WTC11 (cell line): Measurements from ENCODE around the gene PLXNC1. TPM values are rescaled to one million over a fixed set of nuclear protein-coding genes. Genes with fewer than 3 reads are reported as not detected.

Experiments used
- ATAC-seq: fragments of 200-7000 bp; cut with Tn5 transposase; 2 replicates; pipeline ENCODE4 v1.10.0; 2021; ENCODE audit warnings: mild to moderate bottlenecking, moderate library complexity
- CTCF ChIA-PET: fragments of 300-600 bp; sonication (Branson Sonifier 250); formaldehyde crosslinking; loops from one replicate; lab custom pipeline; 2021; ENCODE audit warnings: antibody characterized with exemption; lab: Charles Lee
- POLR2A ChIA-PET: fragments of 350-600 bp; sonication (Branson Sonifier 250); formaldehyde crosslinking; loops from one replicate; lab custom pipeline; 2021; ENCODE audit warnings: antibody characterized with exemption; lab: Charles Lee
- DNase-seq: peaks from one replicate; pipeline ENCODE4 v3.0.0; 2021; ENCODE audit warnings: low spot score
- H3K27ac Mint-ChIP-seq: 2 replicates; pipeline ENCODE4 v1.8.0; 2021; ENCODE audit warnings: mixed read lengths
- H3K27me3 Mint-ChIP-seq: 2 replicates; pipeline ENCODE4 v1.8.0; 2021; ENCODE audit warnings: low read depth, mild to moderate bottlenecking, moderate library complexity, mixed read lengths
- H3K36me3 Mint-ChIP-seq: 2 replicates; pipeline ENCODE4 v1.8.0; 2021; ENCODE audit warnings: mixed read lengths
- H3K4me1 Mint-ChIP-seq: 2 replicates; pipeline ENCODE4 v1.8.0; 2022; ENCODE audit warnings: mixed read lengths
- H3K4me3 Mint-ChIP-seq: 2 replicates; pipeline ENCODE4 v1.8.0; 2021; ENCODE audit warnings: mild to moderate bottlenecking, moderate library complexity, mixed read lengths
- H3K9me3 Mint-ChIP-seq: 2 replicates; pipeline ENCODE4 v1.8.0; 2021; ENCODE audit warnings: mixed read lengths
- AR ChIP-seq: fragments of 250-450 bp; sonication (Bioruptor Pico); IDR thresholded peaks from 2 replicates; pipeline ENCODE4 v1.9.0; 2021; ENCODE audit warnings: mild to moderate bottlenecking
- CBFB ChIP-seq: sonication (generic); formaldehyde crosslinking; IDR thresholded peaks from 2 replicates; pipeline ENCODE4 v1.8.1; 2022; ENCODE audit warnings: mild to moderate bottlenecking, low read depth, missing genetic modification reagents
- EMX1 ChIP-seq: fragments of 250-450 bp; sonication (Bioruptor Pico); IDR thresholded peaks from 2 replicates; pipeline ENCODE4 v1.8.0; 2021; ENCODE audit warnings: mild to moderate bottlenecking
- FOXK1 ChIP-seq: sonication (generic); formaldehyde crosslinking; IDR thresholded peaks from 2 replicates; pipeline ENCODE4 v1.8.0; 2022; ENCODE audit warnings: mild to moderate bottlenecking, moderate library complexity, missing genetic modification reagents
- GABPB1 ChIP-seq: sonication (generic); formaldehyde crosslinking; IDR thresholded peaks from 2 replicates; pipeline ENCODE4 v1.8.1; 2023; ENCODE audit warnings: mild to moderate bottlenecking, missing genetic modification reagents
- GRHL2 ChIP-seq: fragments of 250-450 bp; sonication (Bioruptor Pico); IDR thresholded peaks from 2 replicates; pipeline ENCODE4 v1.8.0; 2022; ENCODE audit warnings: mild to moderate bottlenecking, moderate library complexity; ENCODE audit not compliant: insufficient replicate concordance, severe bottlenecking
- JAZF1 ChIP-seq: fragments of 250-450 bp; sonication (Bioruptor Pico); IDR thresholded peaks from 2 replicates; pipeline ENCODE4 v1.9.0; 2021; ENCODE audit warnings: moderate library complexity, mild to moderate bottlenecking, inconsistent platforms
- JUN ChIP-seq: sonication (generic); formaldehyde crosslinking; IDR thresholded peaks from 2 replicates; pipeline ENCODE4 v1.8.0; 2023; ENCODE audit warnings: mild to moderate bottlenecking, missing genetic modification reagents
- NR1H2 ChIP-seq: sonication (generic); formaldehyde crosslinking; IDR thresholded peaks from 2 replicates; pipeline ENCODE4 v1.9.0; 2021; ENCODE audit warnings: mild to moderate bottlenecking, moderate library complexity, missing genetic modification reagents
- NR3C1 ChIP-seq: sonication (generic); formaldehyde crosslinking; conservative IDR thresholded peaks from 2 replicates; pipeline ENCODE4 v1.8.1; 2023; ENCODE audit warnings: low read depth, mild to moderate bottlenecking, missing genetic modification reagents
- PRRX2 ChIP-seq: fragments of 250-450 bp; sonication (Bioruptor Pico); IDR thresholded peaks from 2 replicates; pipeline ENCODE4 v1.8.0; 2021; ENCODE audit warnings: mild to moderate bottlenecking
- RELA ChIP-seq: sonication (generic); formaldehyde crosslinking; IDR thresholded peaks from 2 replicates; pipeline ENCODE4 v1.8.1; 2022; ENCODE audit warnings: missing genetic modification reagents, mild to moderate bottlenecking, borderline replicate concordance
- SOX15 ChIP-seq: fragments of 250-450 bp; sonication (Bioruptor Pico); IDR thresholded peaks from 2 replicates; pipeline ENCODE4 v1.9.0; 2021; ENCODE audit warnings: mild to moderate bottlenecking
- USF1 ChIP-seq: sonication (generic); formaldehyde crosslinking; IDR thresholded peaks from 2 replicates; pipeline ENCODE4 v1.8.0; 2022; ENCODE audit warnings: mild to moderate bottlenecking, missing genetic modification reagents
- USF2 ChIP-seq: sonication (generic); formaldehyde crosslinking; IDR thresholded peaks from 2 replicates; pipeline ENCODE4 v1.8.1; 2023; ENCODE audit warnings: mild to moderate bottlenecking, missing genetic modification reagents, moderate library complexity
- ZBTB21 ChIP-seq: sonication (generic); formaldehyde crosslinking; IDR thresholded peaks from 2 replicates; pipeline ENCODE4 v1.8.1; 2023; ENCODE audit warnings: mild to moderate bottlenecking, missing genetic modification reagents, borderline replicate concordance
- ZBTB43 ChIP-seq: sonication (generic); formaldehyde crosslinking; IDR thresholded peaks from 2 replicates; pipeline ENCODE4 v1.8.1; 2023; ENCODE audit warnings: mild to moderate bottlenecking, missing genetic modification reagents
- ZNF219 ChIP-seq: sonication (generic); formaldehyde crosslinking; IDR thresholded peaks from 2 replicates; pipeline ENCODE4 v1.8.0; 2023; ENCODE audit warnings: missing genetic modification reagents, mild to moderate bottlenecking, borderline replicate concordance
- ZNF232 ChIP-seq: sonication (generic); formaldehyde crosslinking; IDR thresholded peaks from 2 replicates; pipeline ENCODE4 v1.8.0; 2022; ENCODE audit warnings: mild to moderate bottlenecking, missing genetic modification reagents
- ZNF317 ChIP-seq: sonication (generic); formaldehyde crosslinking; IDR thresholded peaks from 2 replicates; pipeline ENCODE4 v1.8.1; 2023; ENCODE audit warnings: low read depth, mild to moderate bottlenecking, moderate library complexity, missing genetic modification reagents, borderline replicate concordance
- ZNF396 ChIP-seq: fragments of 250-450 bp; sonication (Bioruptor Pico); IDR thresholded peaks from 2 replicates; pipeline ENCODE4 v1.8.0; 2021; ENCODE audit warnings: mild to moderate bottlenecking, moderate library complexity, borderline replicate concordance
- ZNF423 ChIP-seq: fragments of 250-450 bp; sonication (Bioruptor Pico); IDR thresholded peaks from 2 replicates; pipeline ENCODE4 v2.1.2; 2022; ENCODE audit warnings: mild to moderate bottlenecking, moderate library complexity
- total RNA-seq: library from RNA; stranded (reverse); gene quantifications from 3 replicates; pipeline ENCODE4 v1.2.3, GENCODE V29; 2021

PLXNC1 gene
- total RNA-seq, 1 experiment from 2014 or later, result 3.1 TPM

GRCh38 chr12:94179723-94180122 lies 31.3 kb downstream of the PLXNC1 start:
- no peaks in the 10 kb centered on the region for H3K4me1 Mint-ChIP-seq
- CTCF ChIA-PET, result interaction anchor here (1.0 kb wide), 1 partner anchor 19 kb away, joined by 3 read pairs; no protein-coding TSS in a partner anchor
- peaks cover 59% of the 10 kb centered on the region for H3K27me3 Mint-ChIP-seq
- POLR2A ChIA-PET, result interaction anchor here (0.7 kb wide), 1 partner anchor 237 kb away, joined by 5 read pairs; no protein-coding TSS in a partner anchor
- no peak overlapping the region for H3K27ac Mint-ChIP-seq
- ATAC-seq (no peak), DNase-seq (no peak)
- TF ChIP-seq ZNF396 (CRISPR knock-in tag), result no peak
- no peak for TF ChIP-seq GRHL2
- TF ChIP-seq ZBTB43, result no peak
- TF ChIP-seq SOX15 (CRISPR knock-in tag), result no peak
- TF ChIP-seq USF2 (CRISPR knock-in tag), result no peak
- TF ChIP-seq, all 79 proteins: peak for 0
- Mint-ChIP-seq H3K9me3 (peaks cover 14% of the 10 kb centered on the region), H3K4me3 (no peak overlapping the region), H3K36me3 (peaks cover 6% of the 10 kb centered on the region)

- ChIA-PET POLR2A (no interaction called here), CTCF (interaction anchor here (0.5 kb wide), 1 partner anchor 675 kb away, joined by 5 read pairs; no protein-coding TSS in a partner anchor)
- DNase-seq, result no peak
- Mint-ChIP-seq H3K9me3 (peaks cover 14% of the 10 kb centered on the region), H3K36me3 (peaks cover 6% of the 10 kb centered on the region), H3K4me1 (peaks cover 4% of the 10 kb centered on the region), H3K27me3 (peaks cover 49% of the 10 kb centered on the region), H3K4me3 (no peak overlapping the region), H3K27ac (no peak overlapping the region)
- TF ChIP-seq ZNF317 (CRISPR knock-in tag) (no peak), RELA (CRISPR knock-in tag) (no peak), GABPB1 (CRISPR knock-in tag) (no peak), EMX1 (CRISPR knock-in tag) (no peak), CBFB (CRISPR knock-in tag) (no peak), JUN (no peak), ZNF219 (CRISPR knock-in tag) (no peak)
- ATAC-seq, result no peak
Observed at GRCh38 chr12:94180558-94181296, 32.4 kb downstream of the PLXNC1 start.

GRCh38 chr12:94182986-94183707 lies 34.8 kb downstream of the PLXNC1 start:
- POLR2A ChIA-PET, result no interaction called here
- Mint-ChIP-seq H3K4me1 (peaks cover 4% of the 10 kb centered on the region), H3K4me3 (no peak overlapping the region)
- TF ChIP-seq JAZF1 (CRISPR knock-in tag), result no peak
- no peak for TF ChIP-seq JUN
- TF ChIP-seq, all 79 proteins: peak for 0
- ATAC-seq (no peak), DNase-seq (no peak)
- peaks cover 32% of the 10 kb centered on the region for H3K27me3 Mint-ChIP-seq
- no peak overlapping the region for H3K27ac Mint-ChIP-seq
- H3K9me3 Mint-ChIP-seq, result peaks cover 3% of the 10 kb centered on the region
- CTCF ChIA-PET, result no interaction called here
- peaks cover 3% of the 10 kb centered on the region for H3K36me3 Mint-ChIP-seq

DNA sequence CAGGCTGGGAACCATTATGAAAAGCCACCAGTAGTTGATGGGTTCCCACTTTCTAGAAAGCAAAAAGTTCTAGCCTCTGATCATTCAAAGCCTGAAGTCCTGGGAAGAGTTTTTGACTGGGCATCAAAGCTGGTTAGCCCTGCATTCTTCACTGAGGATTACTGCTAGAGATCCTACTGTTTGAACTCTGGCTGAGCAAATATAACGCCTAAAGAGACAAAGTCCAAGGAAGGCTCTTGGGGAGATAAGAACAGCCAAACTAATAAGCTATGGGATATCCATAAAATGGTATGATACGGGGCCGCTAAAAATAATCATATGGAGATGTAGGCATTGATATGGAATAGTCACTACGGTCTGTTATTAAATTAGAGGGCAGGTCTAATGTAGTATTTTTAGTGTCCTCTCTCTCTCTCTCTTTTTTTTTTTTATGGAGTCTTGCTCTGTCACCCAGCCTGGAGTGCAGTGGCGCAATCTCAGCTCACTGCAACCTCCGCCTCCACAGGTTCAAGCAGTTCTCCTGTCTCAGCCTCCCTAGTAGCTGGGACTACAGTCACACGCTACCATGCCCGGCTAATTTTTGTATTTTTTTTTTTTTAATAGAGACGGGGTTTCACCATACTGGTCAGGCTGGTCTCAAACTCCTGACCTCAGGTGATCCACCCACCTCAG lies 35.5 kb downstream of the PLXNC1 start:
- Mint-ChIP-seq H3K27ac (no peak overlapping the region), H3K27me3 (peaks cover 27% of the 10 kb centered on the region), H3K4me1 (peaks cover 4% of the 10 kb centered on the region), H3K9me3 (no peaks in the 10 kb centered on the region), H3K36me3 (no peaks in the 10 kb centered on the region), H3K4me3 (no peak overlapping the region)
- DNase-seq (no peak), ATAC-seq (no peak)
- CTCF ChIA-PET, result no interaction called here
- POLR2A ChIA-PET, result no interaction called here
- TF ChIP-seq AR (no peak), FOXK1 (CRISPR knock-in tag) (no peak), USF1 (CRISPR knock-in tag) (no peak), ZNF423 (CRISPR knock-in tag) (no peak), NR1H2 (CRISPR knock-in tag) (no peak), ZBTB21 (CRISPR knock-in tag) (no peak), PRRX2 (CRISPR knock-in tag) (no peak), ZNF232 (CRISPR knock-in tag) (no peak), NR3C1 (CRISPR knock-in tag) (no peak)
